GM18507 (cell line): ENCODE measurements around the gene NNT.
"Not testable (repeated sequence)": the region's sequence is repeated elsewhere in the genome, so short reads cannot be mapped to it uniquely, and the experiment has no call there.

Experiments used
- DNase-seq: peaks from one replicate; pipeline ENCODE4 v3.0.0; 2011; ENCODE audit warnings: low read depth; ENCODE audit not compliant: insufficient read length; ENCODE audit errors: extremely low spot score
- FAIRE-seq: peaks from 2 replicates; lab custom pipeline; 2011; peaks lifted over from hg19 to GRCh38; lab: Jason Lieb, UNC

Gene NNT

GRCh38 chr5:43602461-43603343 lies at the start of gene NNT:
Gene NNT (plus strand): TSS chr5:43603180. CDS start chr5:43609196, 6,016 bp downstream.
- FAIRE-seq (peak; percentile 65), DNase-seq (peak; percentile 50)

GRCh38 chr5:43553381-43553780 lies 49.6 kb upstream of the NNT start:
- no peak for FAIRE-seq
- no peak for DNase-seq

GRCh38 chr5:43554497-43554896 lies 48.5 kb upstream of the NNT start:
- no peak for FAIRE-seq
- DNase-seq = no peak

GRCh38 chr5:43555895-43556606 lies 46.9 kb upstream of the NNT start:
- peak; percentile 23 for DNase-seq
- no peak for FAIRE-seq

GRCh38 chr5:43556607-43556856 lies 46.4 kb upstream of the NNT start:
- DNase-seq (peak; percentile 74), FAIRE-seq (peak; percentile 82)

GRCh38 chr5:43556857-43557542 lies 46.0 kb upstream of the NNT start, which contains the start of gene PAIP1:
Gene PAIP1 (minus strand): TSS chr5:43557077. CDS start chr5:43556846, 231 bp downstream.
- DNase-seq (peak; percentile 71), FAIRE-seq (no peak)

- no peak for DNase-seq
- no peak for FAIRE-seq
These were observed 42.9 kb upstream of the NNT start for GRCh38 chr5:43560128-43560527.

GRCh38 chr5:43561356-43561755 lies 41.6 kb upstream of the NNT start:
- DNase-seq (no peak), FAIRE-seq (no peak)

GRCh38 chr5:43563321-43563720 lies 39.7 kb upstream of the NNT start:
- FAIRE-seq (no peak), DNase-seq (no peak)

- FAIRE-seq = no peak
- no peak for DNase-seq
These were observed 38.6 kb upstream of the NNT start for GRCh38 chr5:43564289-43564850.

- FAIRE-seq = no peak
These were observed 37.9 kb upstream of the NNT start for GRCh38 chr5:43565043-43565442.

GRCh38 chr5:43567967-43568366 lies 35.0 kb upstream of the NNT start:
- FAIRE-seq (no peak), DNase-seq (no peak)

More at GRCh38 chr5:43565043-43565442, 37.9 kb upstream of the NNT start:
- no peak for DNase-seq

GRCh38 chr5:43569236-43569746 lies 33.7 kb upstream of the NNT start:
- FAIRE-seq = no peak

GRCh38 chr5:43570450-43571158 lies 32.4 kb upstream of the NNT start:
- FAIRE-seq (no peak), DNase-seq (no peak)

More at GRCh38 chr5:43569236-43569746, 33.7 kb upstream of the NNT start:
- no peak for DNase-seq

GRCh38 chr5:43571237-43571636 lies 31.7 kb upstream of the NNT start:
- DNase-seq (no peak), FAIRE-seq (no peak)

GRCh38 chr5:43572357-43572756 lies 30.6 kb upstream of the NNT start:
- FAIRE-seq (no peak), DNase-seq (no peak)

- FAIRE-seq = no peak
- no peak for DNase-seq
These were observed 29.9 kb upstream of the NNT start for GRCh38 chr5:43573058-43573457.

- not testable (repeated sequence) for DNase-seq, FAIRE-seq
These were observed 22.4 kb upstream of the NNT start for GRCh38 chr5:43580402-43581210.
